LoVo (cell line): ENCODE results near the gene ASPG.

Source experiments
- DNase-seq: peaks from one replicate; pipeline ENCODE4 v3.0.0-alpha.2; 2016; ENCODE audit warnings: low spot score

The ASPG gene

GRCh38 chr14:104105071-104105821 lies 19.7 kb downstream of the ASPG start:
- no peak for DNase-seq

GRCh38 chr14:104105822-104106470 lies 20.4 kb downstream of the ASPG start:
- no peak for DNase-seq

GRCh38 chr14:104106471-104106991 lies 21.0 kb downstream of the ASPG start:
- no peak for DNase-seq

GRCh38 chr14:104107101-104107581 lies 21.6 kb downstream of the ASPG start:
- no peak for DNase-seq

- DNase-seq = no peak
Measured at GRCh38 chr14:104107611-104108569, 22.4 kb downstream of the ASPG start.

- DNase-seq = no peak
Measured at GRCh38 chr14:104108570-104109541, 23.4 kb downstream of the ASPG start.

- no peak for DNase-seq
Measured at GRCh38 chr14:104109731-104110361, 24.3 kb downstream of the ASPG start.

- DNase-seq = no peak
Measured at GRCh38 chr14:104110491-104111209, 25.1 kb downstream of the ASPG start.

GRCh38 chr14:104111301-104112112 lies 26.0 kb downstream of the ASPG start:
- no peak for DNase-seq

- DNase-seq = no peak
Measured at GRCh38 chr14:104112113-104112505, 26.6 kb downstream of the ASPG start.

- DNase-seq = no peak
Measured at GRCh38 chr14:104112609-104113571, 27.4 kb downstream of the ASPG start.

- no peak for DNase-seq
Measured at GRCh38 chr14:104113631-104114420, 28.3 kb downstream of the ASPG start.

GRCh38 chr14:104114421-104115130 lies 29.1 kb downstream of the ASPG start:
- DNase-seq = no peak

- no peak for DNase-seq
Measured at GRCh38 chr14:104115131-104115600, 29.7 kb downstream of the ASPG start.

GRCh38 chr14:104115691-104116287 lies 30.3 kb downstream of the ASPG start:
- DNase-seq = no peak
